GM08714 (cell line): ENCODE results near the gene TTF2.

ENCODE experiments used
- H3K4me3 ChIP-seq: fragments of 200-500 bp; sonication (Bioruptor generic); 2 replicates; pipeline ENCODE4 v1.5.1; 2014; ENCODE audit warnings: mild to moderate bottlenecking, low read length, inconsistent platforms
- ZNF274 ChIP-seq: IDR thresholded peaks from 2 replicates; pipeline ENCODE4 v1.6.1; 2012; ENCODE audit warnings: mild to moderate bottlenecking, low read depth, low read length

Gene TTF2

DNA sequence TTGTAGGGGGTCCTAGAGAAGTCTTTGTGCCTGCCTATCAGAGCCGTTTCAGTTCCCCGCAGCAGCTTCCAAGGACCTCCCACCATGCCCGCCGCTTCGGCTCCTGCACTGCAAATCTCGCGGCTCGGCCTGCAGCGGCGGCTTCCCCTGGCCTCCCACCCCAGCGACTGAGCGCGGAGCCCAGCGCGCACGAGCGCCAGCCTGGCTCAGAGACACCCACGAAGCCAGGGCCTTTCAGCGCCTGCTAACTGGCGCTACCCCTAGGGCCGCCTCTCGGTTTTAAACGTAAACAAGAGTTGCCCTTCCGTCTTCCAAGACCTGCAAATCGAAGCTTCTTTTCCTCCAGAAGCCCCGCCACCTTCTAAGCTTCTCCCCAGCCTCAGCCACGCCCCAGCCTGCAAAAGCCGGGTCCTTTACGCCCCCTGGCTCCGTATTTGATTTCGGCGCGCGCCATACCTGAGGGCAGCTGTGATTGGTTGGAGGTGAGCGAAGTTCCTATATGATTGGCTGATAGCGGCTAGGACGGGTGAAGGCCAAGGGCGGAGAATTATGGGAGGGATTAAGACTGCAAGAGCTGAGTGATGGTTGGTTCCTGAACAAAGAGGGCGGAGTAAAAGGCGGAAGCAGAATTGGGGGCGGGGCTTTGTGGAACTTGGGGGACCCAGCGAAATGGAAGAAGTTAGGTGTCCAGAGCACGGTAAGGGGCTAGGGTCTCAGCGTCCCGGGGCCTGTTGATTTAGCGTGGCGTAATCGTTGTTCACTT, at the start of gene TTF2:
TSS of gene TTF2 (plus strand) at position 649 of the 763 bp plus-strand sequence. CDS start at position 670, 21 bp downstream.
- peak within 1 kb of the TSS; percentile 80 for H3K4me3 ChIP-seq
- TF ChIP-seq ZNF274: no peak

DNA sequence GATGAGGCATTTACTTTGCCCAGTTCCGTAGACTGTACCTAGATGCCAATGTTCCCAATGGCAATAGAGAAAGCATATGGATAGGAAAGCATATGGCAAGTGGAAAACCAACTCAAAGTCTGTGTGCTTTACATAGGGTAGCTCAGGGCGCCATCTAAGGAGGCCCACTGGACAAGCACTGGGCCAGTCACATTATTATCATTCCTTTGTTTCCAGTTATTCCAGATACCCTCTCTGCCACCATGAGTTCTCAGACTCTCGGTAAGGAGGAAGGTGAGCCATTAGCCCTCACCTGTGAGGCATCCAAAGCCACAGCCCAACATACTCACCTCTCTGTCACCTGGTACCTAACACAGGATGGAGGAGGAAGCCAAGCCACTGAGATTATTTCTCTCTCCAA, 48.8 kb upstream of the TTF2 start:
- no peak for TF ChIP-seq ZNF274
- H3K4me3 ChIP-seq: no peak overlapping the region

DNA sequence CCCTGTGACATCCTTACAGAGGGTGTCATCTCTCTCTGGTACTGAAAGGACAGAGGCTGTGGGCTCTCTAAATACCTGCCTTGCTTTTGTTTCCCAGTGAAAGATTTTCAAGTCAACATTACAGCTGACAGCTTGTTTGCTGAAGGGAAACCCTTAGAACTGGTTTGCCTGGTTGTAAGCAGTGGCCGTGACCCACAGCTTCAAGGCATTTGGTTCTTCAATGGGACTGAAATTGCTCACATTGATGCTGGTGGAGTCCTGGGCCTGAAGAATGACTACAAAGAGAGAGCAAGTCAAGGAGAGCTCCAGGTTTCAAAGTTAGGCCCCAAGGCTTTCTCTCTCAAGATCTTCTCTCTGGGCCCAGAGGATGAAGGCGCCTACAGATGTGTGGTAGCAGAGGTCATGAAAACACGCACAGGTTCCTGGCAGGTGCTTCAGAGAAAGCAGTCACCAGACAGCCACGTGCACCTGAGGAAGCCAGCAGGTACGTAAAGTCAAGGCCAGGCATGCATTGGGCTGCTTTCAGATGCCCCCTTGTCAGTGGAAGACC, 46.7 kb upstream of the TTF2 start:
- TF ChIP-seq ZNF274: no peak
- H3K4me3 ChIP-seq: no peak overlapping the region

DNA sequence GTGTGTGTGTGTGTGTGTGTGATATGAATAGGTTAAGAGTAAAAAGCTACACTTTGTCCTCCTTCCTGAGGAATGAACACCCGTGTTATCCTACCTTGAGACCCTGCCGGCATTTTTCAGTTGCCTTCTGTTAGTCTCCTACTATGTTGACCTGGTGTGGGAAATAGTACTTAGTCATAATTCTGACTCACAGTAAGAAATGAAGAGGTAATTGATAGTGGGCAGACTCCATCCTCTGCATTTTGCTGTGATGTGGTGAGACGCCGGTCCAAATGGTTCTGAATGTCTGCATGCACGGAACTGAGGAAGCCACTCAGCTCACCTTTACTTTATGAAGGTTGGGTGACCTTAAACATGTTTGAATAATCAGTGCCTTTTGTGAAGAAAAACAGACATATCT, 45.9 kb upstream of the TTF2 start:
- no peak overlapping the region for H3K4me3 ChIP-seq
- no peak for TF ChIP-seq ZNF274

DNA sequence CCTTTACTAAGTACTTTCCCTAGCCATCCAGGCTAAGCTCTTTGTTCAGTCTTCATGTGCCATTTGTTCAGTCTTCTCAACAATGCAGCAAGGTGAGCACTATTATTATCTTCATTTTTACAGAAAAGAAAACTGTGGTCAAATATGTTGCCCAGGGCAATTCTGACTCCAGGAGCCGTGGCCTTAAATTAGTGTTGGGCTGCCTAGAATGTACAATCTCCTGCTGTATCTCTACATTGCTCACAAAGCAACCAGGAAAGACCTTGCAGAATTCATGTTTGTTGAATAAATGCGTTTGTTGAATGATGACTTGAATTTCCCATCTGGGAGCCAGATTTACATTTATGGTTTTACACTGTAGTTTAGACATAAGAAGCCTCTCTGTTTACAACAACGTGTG, 44.4 kb upstream of the TTF2 start:
- H3K4me3 ChIP-seq: no peak overlapping the region
- TF ChIP-seq ZNF274: no peak

DNA sequence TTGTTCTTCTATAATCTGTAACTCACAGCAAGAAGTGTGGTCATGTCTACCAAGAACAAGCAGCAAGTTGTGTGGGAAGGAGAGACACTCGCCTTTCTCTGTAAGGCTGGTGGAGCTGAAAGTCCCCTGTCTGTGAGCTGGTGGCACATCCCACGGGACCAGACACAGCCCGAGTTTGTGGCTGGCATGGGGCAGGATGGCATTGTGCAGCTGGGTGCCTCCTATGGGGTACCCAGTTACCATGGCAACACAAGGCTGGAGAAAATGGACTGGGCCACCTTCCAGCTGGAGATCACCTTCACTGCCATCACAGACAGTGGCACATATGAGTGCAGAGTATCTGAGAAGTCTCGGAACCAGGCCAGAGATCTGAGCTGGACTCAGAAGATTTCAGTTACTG, 43.1 kb upstream of the TTF2 start:
- TF ChIP-seq ZNF274: no peak
- no peak overlapping the region for H3K4me3 ChIP-seq

DNA sequence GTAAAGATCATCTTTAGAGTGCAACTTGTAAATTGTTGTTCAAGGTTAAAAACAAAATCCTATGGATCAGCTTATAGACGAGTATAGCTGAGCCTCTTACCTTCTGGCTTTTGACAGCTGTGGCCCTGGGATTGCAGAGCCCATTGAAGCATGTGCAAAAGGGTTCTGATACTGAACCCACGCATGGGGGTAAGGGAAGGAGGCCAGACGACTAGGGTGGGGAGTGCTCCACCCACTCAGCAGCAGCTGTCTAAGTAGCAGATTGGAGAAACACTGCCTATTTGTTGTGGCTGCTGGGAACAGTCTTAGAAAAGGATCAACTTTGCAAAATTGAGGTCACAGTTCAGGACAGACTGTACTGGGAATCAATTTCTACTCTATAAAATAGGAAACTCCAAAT, 42.5 kb upstream of the TTF2 start:
- H3K4me3 ChIP-seq: no peak overlapping the region
- TF ChIP-seq ZNF274: no peak

GRCh38 chr1:117020526-117021156, 39.5 kb upstream of the TTF2 start:
- no peak for TF ChIP-seq ZNF274
- H3K4me3 ChIP-seq: no peak overlapping the region

- no peak overlapping the region for H3K4me3 ChIP-seq
- no peak for TF ChIP-seq ZNF274
Measured at GRCh38 chr1:117022114-117022513, 38.0 kb upstream of the TTF2 start.

DNA sequence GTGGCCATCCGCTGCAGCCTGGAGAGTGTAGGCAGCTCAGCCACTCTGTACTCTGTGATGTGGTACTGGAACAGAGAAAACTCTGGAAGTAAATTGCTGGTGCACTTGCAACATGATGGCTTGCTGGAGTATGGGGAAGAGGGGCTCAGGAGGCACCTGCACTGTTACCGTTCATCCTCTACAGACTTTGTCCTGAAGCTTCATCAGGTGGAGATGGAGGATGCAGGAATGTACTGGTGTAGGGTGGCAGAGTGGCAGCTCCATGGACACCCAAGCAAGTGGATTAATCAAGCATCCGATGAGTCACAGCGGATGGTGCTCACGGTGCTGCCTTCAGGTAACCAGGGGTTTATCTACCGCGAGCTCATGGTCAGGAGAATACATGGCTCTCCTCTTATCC, 34.6 kb upstream of the TTF2 start:
- no peak for TF ChIP-seq ZNF274
- no peak overlapping the region for H3K4me3 ChIP-seq

DNA sequence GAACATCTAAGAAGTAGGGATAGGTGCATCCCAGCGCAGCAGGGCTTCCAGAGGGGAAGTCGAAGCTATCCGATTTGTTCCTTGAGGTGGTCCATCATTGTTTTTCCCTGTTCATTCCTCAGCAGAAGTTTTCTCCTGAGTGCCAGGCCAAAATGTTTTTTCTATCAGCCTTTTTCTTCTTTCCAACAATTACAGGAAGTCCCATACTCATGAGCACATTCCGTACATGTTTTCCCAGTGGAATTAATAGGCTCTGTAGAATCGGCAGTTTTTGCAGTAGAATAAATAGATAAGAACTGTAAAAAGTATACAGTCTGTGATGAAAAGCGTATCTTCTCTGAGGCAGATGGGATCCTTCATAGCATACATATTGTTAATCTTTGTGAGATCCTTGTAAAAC, 33.8 kb upstream of the TTF2 start:
- no peak for TF ChIP-seq ZNF274

GRCh38 chr1:117029685-117030084, 30.4 kb upstream of the TTF2 start:
- no peak for TF ChIP-seq ZNF274
- H3K4me3 ChIP-seq: no peak overlapping the region

More for the DNA sequence above, 33.8 kb upstream of the TTF2 start:
- H3K4me3 ChIP-seq: no peak overlapping the region

GRCh38 chr1:117030271-117030877, 29.8 kb upstream of the TTF2 start:
- no peak overlapping the region for H3K4me3 ChIP-seq
- no peak for TF ChIP-seq ZNF274

DNA sequence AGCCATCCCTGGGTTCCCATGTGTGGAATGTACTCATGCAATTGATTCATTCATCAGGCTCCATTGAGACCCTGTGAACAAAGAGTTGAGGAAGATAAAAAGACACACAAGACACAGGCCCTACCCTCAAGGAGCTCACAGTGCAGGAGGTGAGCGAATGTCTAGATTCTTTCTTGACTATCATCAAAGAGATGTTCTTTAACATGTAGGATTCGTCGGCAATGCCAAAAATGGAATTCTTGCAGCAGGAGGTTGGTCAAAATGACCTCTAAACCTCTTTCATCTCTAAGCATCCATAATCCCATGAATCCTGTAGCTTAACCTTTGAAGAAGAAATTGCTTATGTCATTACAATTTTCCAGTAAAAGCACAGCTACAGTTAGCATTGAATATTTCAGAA, 27.9 kb upstream of the TTF2 start:
- H3K4me3 ChIP-seq: no peak overlapping the region

GRCh38 chr1:117032681-117033539, 27.2 kb upstream of the TTF2 start:
- TF ChIP-seq ZNF274: no peak

More for the DNA sequence above, 27.9 kb upstream of the TTF2 start:
- no peak for TF ChIP-seq ZNF274

More at GRCh38 chr1:117032681-117033539, 27.2 kb upstream of the TTF2 start:
- no peak overlapping the region for H3K4me3 ChIP-seq
